Breast epithelium (tissue), 4 donors: ENCODE data around the gene PIAS2. TPM values are rescaled to one million over a fixed set of nuclear protein-coding genes. Genes with fewer than 3 reads are reported as not detected.

Experiments
- DNase-seq, 2 donors: peaks; one replicate each; pipeline ENCODE4 v3.0.0-alpha.2; 2019; ENCODE audit warnings: low spot score in 2 of 2
- H3K27ac ChIP-seq, 2 donors: fragments of 200-600 bp; sonication (generic) in 1 of 2; one replicate each; pipeline ENCODE4 v1.5.1; 2016 to 2019; ENCODE audit warnings: mild to moderate bottlenecking in 1 of 2
- H3K27me3 ChIP-seq, 2 donors: fragments of 200-600 bp; sonication (generic) in 1 of 2; one replicate each; pipeline versions ENCODE4 v1.5.1 to v1.6.0; 2017 to 2019; ENCODE audit warnings: control low read depth in 1 of 2, mild to moderate bottlenecking in 1 of 2
- H3K36me3 ChIP-seq: fragments of 200-600 bp; one replicate; pipeline ENCODE4 v1.5.1; 2019
- H3K4me1 ChIP-seq, 2 donors: fragments of 200-600 bp; sonication (generic); one replicate each; pipeline ENCODE4 v1.5.1; 2016 to 2019; ENCODE audit warnings: control low read depth in 1 of 2
- H3K4me3 ChIP-seq, 3 donors: fragments of 200-600 bp; sonication (generic); 1 replicate in 2 of 3; 2 replicates in 1 of 3; pipeline ENCODE4 v1.5.1; 2016 to 2019; ENCODE audit warnings: mild to moderate bottlenecking in 3 of 3, moderate library complexity in 2 of 3
- H3K9me3 ChIP-seq, 2 donors: fragments of 200-600 bp; sonication (generic) in 1 of 2; one replicate each; pipeline ENCODE4 v1.5.1; 2016 to 2019; ENCODE audit warnings: control low read depth in 1 of 2
- POLR2A ChIP-seq: fragments of 450-650 bp; IDR thresholded peaks from one replicate; pipeline ENCODE4 v1.6.1; 2016; ENCODE audit warnings: antibody characterized with exemption, mild to moderate bottlenecking, moderate library complexity
- POLR2AphosphoS5 ChIP-seq, 3 donors: sonication (generic); formaldehyde crosslinking; IDR thresholded peaks; one replicate each; pipeline ENCODE4 v1.6.1; 2017; ENCODE audit warnings: antibody characterized with exemption in 3 of 3
- intact Hi-C: fragments of 100-400 bp; cut with DNase I; formaldehyde crosslinking; loops from one replicate; pipeline ENCODE4 v1.15.1; 2023; ENCODE audit warnings: low total_unique reads
- total RNA-seq, 3 donors: library from RNA; depleted of rRNA; stranded (reverse); fragments of >200 nt; gene quantifications; one replicate each; pipeline ENCODE4 v1.1.0, GENCODE V29; 2016
- TF ChIP-seq, protein P1 (sequence below), 3 donors: fragments of 450-650 bp; IDR thresholded peaks; one replicate each; pipeline ENCODE4 v1.5.1; 2016 to 2017; ENCODE audit warnings: antibody characterized with exemption in 3 of 3, mild to moderate bottlenecking in 3 of 3, moderate library complexity in 3 of 3

PIAS2 gene
- total RNA-seq, 3 donors from 2014 or later, result 28.2 to 37.0 (median 30.6) TPM

DNA sequence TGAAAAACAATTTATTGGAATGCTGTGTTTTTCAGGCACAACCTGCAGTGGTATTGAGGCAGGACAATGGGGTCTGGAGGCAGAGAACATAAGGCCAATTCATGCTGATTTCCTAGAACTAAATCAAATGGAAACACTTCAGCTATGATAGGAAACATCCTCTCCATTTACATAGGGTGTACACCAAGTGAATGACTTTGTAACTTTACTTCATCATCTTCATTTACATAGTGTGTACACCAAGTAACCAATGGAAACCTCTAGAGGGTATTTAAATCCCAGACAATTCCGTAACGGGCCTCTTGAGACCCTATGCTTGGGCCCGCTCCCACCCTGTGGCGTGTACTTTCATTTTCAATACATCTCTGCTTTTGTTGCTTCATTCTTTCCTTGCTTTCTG is 128.2 kb downstream of the PIAS2 start:
- no peak for DNase-seq
- Histone ChIP-seq H3K27ac (no peak overlapping the region), H3K9me3 (peaks cover 6 to 12% of the 10 kb centered on the region in 2 donors), H3K4me1 (no peaks in the 10 kb centered on the region), H3K36me3 (no peaks in the 10 kb centered on the region), H3K4me3 (no peak overlapping the region), H3K27me3 (no peaks in the 10 kb centered on the region)
- TF ChIP-seq POLR2A, result no peak
- TF ChIP-seq, protein P1, sequence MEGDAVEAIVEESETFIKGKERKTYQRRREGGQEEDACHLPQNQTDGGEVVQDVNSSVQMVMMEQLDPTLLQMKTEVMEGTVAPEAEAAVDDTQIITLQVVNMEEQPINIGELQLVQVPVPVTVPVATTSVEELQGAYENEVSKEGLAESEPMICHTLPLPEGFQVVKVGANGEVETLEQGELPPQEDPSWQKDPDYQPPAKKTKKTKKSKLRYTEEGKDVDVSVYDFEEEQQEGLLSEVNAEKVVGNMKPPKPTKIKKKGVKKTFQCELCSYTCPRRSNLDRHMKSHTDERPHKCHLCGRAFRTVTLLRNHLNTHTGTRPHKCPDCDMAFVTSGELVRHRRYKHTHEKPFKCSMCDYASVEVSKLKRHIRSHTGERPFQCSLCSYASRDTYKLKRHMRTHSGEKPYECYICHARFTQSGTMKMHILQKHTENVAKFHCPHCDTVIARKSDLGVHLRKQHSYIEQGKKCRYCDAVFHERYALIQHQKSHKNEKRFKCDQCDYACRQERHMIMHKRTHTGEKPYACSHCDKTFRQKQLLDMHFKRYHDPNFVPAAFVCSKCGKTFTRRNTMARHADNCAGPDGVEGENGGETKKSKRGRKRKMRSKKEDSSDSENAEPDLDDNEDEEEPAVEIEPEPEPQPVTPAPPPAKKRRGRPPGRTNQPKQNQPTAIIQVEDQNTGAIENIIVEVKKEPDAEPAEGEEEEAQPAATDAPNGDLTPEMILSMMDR (IDR thresholded peaks at IDR 0.05), result no peak
- TF ChIP-seq POLR2AphosphoS5 (IDR thresholded peaks at IDR 0.05), result no peak
- intact Hi-C loops, result no loop called here

DNA sequence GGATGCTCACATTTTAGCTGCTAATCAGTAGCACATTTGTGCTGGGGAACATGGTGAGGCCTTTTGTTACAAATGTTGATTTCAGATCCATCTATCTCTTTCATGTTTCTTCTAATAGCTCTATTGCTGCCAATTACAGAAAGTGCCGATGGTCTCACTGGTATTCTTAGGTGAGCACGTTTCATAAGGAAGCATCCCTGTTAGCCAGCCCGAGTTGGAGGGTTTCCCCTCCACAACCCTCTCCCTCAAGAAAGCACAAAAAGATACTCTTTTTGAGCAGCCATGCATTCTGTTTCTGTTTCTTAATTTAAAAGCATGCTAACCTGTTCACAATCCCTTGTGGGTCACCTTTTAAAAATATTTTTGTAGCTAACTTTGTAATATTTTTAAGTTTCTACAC is 129.6 kb downstream of the PIAS2 start:
- H3K4me3 ChIP-seq, result no peak overlapping the region
- H3K27ac ChIP-seq, result no peak overlapping the region
- TF ChIP-seq, protein P1 (IDR thresholded peaks at IDR 0.05), result no peak
- no peak for TF ChIP-seq POLR2AphosphoS5 (IDR thresholded peaks at IDR 0.05)
- TF ChIP-seq POLR2A, result no peak
- H3K4me1 ChIP-seq, result no peaks in the 10 kb centered on the region
- H3K27me3 ChIP-seq, result no peaks in the 10 kb centered on the region
- no peak for DNase-seq
- peaks cover 6 to 18% of the 10 kb centered on the region in 2 donors for H3K9me3 ChIP-seq
- no peaks in the 10 kb centered on the region for H3K36me3 ChIP-seq
- intact Hi-C loops, result no loop called here

DNA sequence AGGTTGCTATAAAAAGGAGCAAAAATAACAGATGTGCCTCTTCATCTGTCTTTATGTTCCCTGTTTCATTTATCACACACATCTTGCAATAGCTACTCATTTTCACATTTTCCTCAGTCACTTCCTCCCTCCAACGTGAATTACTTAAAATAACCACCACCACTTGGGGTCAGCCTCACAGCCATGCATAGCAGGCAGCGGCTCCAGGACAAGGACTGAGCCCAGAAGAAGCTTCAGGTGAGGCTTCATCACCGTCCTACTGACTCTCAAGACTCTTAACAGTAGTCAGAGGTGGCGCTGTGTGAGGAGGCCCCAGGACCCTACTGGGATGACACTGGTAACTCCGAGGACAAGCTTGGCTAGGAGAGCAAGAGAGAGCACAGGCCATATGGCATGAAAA is 144.9 kb downstream of the PIAS2 start:
- no peak for DNase-seq
- no peaks in the 10 kb centered on the region for H3K36me3 ChIP-seq
- TF ChIP-seq POLR2A (no peak), POLR2AphosphoS5 (IDR thresholded peaks at IDR 0.05) (no peak)
- TF ChIP-seq, protein P1 (IDR thresholded peaks at IDR 0.05), result no peak
- intact Hi-C loops, result no loop called here
- H3K27me3 ChIP-seq, result no peaks in the 10 kb centered on the region
- no peaks in the 10 kb centered on the region for H3K9me3 ChIP-seq
- no peak overlapping the region for H3K27ac ChIP-seq
- H3K4me1 ChIP-seq, result no peaks in the 10 kb centered on the region
- H3K4me3 ChIP-seq, result no peak overlapping the region

DNA sequence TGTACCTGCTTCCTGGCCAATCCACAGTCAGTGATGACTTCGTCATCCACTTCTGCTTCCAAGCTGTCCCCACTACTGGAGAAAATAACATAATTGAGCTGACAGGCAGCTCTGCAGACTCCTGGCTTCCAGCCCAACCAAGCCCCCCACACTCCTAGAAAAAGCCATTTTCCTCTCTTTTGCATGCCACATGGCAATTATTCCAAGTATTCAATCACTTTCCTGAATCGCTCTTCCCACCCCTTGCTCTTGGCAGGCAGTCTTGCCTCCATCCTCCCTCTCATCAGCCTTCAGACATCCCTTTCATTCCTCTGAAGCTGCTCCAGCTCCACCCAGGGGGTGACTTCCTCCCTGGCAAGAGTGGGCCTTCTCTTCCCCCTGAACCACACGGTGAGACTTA is 146.2 kb downstream of the PIAS2 start:
- no peak for TF ChIP-seq POLR2A
- TF ChIP-seq, protein P1 (IDR thresholded peaks at IDR 0.05), result no peak
- intact Hi-C loops, result no loop called here
- Histone ChIP-seq H3K27me3 (no peaks in the 10 kb centered on the region), H3K4me3 (no peak overlapping the region), H3K4me1 (no peaks in the 10 kb centered on the region), H3K27ac (no peak overlapping the region), H3K36me3 (no peaks in the 10 kb centered on the region), H3K9me3 (no peaks in the 10 kb centered on the region)
- DNase-seq, result no peak

DNA sequence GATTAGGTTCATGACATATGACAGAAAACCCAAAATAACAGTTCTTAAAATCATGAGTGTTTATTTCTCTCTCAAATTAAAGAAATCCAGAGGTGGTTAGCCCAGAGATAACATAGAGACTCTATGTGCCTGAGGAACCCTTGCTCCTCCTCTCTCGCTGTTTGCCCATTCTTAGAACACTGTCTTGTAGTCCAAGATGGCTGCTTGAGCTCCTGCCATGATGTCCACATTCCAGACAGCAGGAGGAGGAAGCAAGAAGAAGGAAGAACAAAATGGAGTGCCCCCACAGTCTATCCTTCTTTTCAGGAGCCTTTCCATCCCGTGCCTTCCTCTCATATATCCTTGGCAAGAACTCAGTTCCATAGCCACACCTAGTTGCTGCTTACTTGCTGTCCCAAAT is 146.6 kb downstream of the PIAS2 start:
- no peaks in the 10 kb centered on the region for H3K36me3 ChIP-seq
- no peak overlapping the region for H3K4me3 ChIP-seq
- no peak for TF ChIP-seq POLR2A
- TF ChIP-seq POLR2AphosphoS5 (IDR thresholded peaks at IDR 0.05), result no peak
- TF ChIP-seq, protein P1 (IDR thresholded peaks at IDR 0.05), result no peak
- H3K27ac ChIP-seq, result no peak overlapping the region
- H3K9me3 ChIP-seq, result no peaks in the 10 kb centered on the region
- intact Hi-C loops, result no loop called here
- H3K4me1 ChIP-seq, result no peaks in the 10 kb centered on the region
- no peak for DNase-seq
- H3K27me3 ChIP-seq, result no peaks in the 10 kb centered on the region
